HG03520 (cell line): Measurements from ENCODE around the gene PVALB.

ENCODE experiments used
- ATAC-seq: cut with Tn5 transposase; IDR thresholded peaks from one replicate; pipeline ENCODE4 v1.9.1; 2021; ENCODE audit warnings: mild to moderate bottlenecking, moderate library complexity; ENCODE audit not compliant: unreplicated experiment

Gene PVALB

DNA sequence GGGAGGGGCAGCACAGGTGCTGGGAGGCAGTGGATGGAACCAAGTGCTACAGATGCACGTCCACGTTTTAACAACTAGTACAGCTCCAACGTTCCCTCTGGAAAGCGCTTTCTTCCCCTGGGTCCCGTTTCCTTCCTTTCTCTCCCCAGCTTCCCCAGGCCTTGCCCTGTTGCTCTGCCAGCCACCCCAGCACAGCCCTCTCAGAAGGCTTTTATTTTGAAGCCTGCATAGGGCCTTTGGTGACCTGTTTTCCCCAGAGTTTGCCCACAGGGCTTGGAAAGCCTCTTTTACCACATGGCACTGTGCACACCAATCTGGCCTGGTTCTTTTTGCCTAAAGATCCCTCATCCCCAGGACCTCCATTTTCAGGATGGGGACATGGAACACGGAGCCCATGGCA is 30.1 kb upstream of the PVALB start:
- ATAC-seq = no peak

- ATAC-seq = no peak
Measured at GRCh38 chr22:36846271-36846670, 29.4 kb upstream of the PVALB start.

DNA sequence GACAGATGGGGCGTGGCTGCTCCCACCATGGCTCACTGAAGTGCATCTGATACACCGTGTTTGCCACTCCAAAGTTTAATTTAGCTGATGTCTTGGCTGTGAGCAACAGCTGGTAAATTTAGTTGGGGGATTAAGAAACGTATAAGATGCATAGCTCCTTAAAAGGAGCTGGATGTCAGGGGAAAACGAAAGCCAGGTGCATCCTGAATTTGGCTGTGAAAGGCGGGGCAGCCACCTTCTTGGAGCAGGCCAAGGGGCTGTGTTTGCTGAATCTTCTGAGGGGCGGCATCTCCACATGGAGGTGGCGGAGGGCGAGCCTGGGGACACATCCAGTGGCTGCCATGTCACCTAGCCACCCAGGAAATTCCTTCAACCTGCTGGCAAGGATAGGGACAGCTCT is 23.3 kb upstream of the PVALB start:
- ATAC-seq = no peak

DNA sequence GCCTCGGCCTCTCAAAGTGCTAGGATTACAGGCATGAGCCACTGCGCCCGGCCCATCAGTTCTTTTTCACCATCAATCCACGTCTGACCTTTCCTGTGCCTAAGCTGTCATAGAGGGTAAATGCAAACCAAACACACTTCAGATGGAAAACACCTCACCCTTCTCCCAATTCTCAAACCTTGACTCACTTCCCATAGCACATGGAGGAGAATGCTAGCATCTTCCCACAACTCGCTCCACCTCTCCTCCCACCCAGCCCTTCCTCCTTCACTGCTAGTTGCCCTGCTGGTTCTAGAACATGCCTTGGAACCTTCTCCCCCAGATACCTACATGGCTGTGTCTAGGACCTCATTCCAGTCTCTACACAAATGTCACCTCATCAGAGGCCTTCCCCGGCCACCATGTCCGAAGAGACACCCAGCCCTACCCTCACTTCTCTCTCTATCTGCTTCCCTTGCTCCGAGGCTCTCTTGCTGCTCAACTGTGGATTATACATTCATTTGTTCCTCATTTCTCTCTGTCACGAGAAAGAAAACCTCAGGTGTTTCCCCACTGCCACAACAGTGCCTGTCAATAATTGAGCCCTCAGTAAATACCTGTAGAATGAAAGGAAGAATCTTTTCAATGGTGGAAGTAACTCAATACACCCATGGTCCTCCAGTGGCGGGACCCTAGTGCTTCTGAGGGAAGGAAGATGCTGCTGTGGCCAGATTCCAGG is 22.7 kb upstream of the PVALB start:
- no peak for ATAC-seq

- no peak for ATAC-seq
Measured at GRCh38 chr22:36838119-36839030, 21.5 kb upstream of the PVALB start.

DNA sequence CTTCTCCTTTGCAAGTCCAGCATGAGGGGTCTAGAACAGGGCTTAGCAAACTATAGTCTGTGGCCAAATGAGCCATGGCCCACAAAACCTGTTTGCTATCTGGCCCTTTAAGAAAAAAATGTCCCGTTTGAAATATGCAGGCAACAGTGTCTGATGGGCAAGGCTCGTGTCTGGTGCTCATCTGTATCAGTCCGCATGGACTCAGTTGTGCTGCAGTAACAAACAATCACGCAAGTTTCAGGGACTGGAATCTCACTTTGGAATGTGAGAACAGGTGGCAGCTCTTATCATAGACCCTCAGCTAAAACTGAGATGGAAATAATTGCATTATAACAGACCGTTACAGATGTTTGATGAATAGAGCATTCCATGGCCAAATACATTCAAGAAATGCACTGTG is 19.1 kb upstream of the PVALB start:
- ATAC-seq = no peak

DNA sequence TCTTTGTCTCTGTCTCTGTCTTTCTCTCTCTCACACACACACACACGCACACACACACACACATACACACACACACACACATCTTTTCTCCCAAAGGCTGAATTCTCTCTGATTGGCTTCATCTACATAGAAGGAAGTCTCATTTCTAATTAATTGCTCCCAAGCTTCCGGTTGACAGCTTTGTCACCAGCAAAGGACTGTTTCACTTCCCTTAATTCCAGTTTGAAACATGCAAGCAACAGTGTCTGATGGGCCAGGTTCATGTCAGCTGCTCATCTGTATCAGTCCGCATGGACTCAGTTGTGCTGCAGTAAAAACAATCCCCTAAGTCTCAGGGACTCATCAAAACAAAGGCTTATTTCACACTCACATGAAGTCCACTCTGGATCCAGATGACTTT is 16.2 kb upstream of the PVALB start:
- ATAC-seq = no peak

- no peak for ATAC-seq
Measured at GRCh38 chr22:36831717-36832116, 14.9 kb upstream of the PVALB start.

- no peak for ATAC-seq
Measured at GRCh38 chr22:36831206-36831605, 14.4 kb upstream of the PVALB start.

DNA sequence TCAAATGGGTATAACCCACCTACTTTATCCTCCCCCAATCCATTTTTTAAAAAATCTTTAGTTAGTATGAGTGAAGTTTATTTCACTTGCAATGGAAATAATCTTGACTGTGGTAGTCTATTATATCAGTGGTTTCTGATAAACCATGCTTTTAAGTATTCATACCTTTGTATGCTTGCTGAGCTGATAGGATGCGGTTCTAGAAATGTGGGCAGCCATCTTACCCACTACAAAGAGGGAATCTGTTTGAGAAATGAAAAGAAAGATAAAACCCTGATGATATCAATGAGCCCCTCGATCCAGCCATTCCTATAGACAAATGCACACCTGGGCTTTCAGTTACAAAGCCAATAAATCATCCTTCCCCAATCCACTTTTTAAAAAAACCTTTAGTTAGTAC is 13.8 kb upstream of the PVALB start:
- ATAC-seq = no peak

- ATAC-seq = no peak
Measured at GRCh38 chr22:36829370-36830002, 12.7 kb upstream of the PVALB start.

- ATAC-seq = no peak
Measured at GRCh38 chr22:36828815-36829214, 12.0 kb upstream of the PVALB start.

- no peak for ATAC-seq
Measured at GRCh38 chr22:36826262-36826661, 9.4 kb upstream of the PVALB start.

DNA sequence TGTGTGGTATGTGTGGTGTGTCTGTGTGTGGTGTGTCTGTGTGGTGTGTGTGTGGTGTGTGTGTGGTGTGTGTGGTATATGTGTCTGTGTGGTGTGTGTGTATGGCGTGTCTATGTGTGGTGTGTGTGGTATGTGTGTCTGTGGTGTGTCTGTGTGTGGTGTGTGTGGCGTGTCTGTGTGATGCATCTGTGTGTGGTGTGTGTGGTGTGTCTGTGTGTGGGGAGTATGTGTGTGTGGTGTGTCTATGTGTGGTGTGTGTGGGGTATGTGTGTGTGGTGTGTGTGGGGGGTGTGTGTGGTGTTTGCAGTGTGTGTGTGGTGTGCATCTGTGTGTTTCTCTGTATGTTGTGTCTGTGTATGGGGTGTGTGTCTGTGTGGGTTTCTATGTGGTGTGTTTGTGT is 7.8 kb upstream of the PVALB start:
- ATAC-seq = no peak

- ATAC-seq = no peak
Measured at GRCh38 chr22:36823186-36823839, 6.5 kb upstream of the PVALB start.

DNA sequence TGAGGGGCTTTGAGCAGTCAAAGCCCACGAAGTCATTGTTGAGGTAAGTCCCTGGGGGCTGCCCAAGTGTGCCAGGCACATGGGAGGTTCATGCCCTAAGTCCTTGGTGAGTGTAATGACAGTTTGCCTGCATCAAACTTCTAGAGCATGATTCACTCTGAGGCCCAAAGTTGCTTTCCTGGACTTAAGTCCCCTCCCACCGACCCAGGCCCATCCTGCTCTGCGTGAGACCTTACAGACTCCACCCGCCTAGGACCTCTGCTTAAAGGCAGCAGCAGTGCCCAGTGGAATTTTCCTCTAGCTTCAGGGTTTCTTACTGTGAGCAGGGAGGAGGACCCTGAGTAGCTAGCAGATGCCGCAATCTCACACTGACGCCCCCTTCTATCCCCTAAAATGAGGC is 5.7 kb upstream of the PVALB start:
- no peak for ATAC-seq

GRCh38 chr22:36819112-36819511 is 2.3 kb upstream of the PVALB start:
- no peak for ATAC-seq

GRCh38 chr22:36818010-36818642 is 1.3 kb upstream of the PVALB start:
- ATAC-seq = no peak

GRCh38 chr22:36817525-36817848 is 652 bp upstream of the PVALB start:
- ATAC-seq = no peak

DNA sequence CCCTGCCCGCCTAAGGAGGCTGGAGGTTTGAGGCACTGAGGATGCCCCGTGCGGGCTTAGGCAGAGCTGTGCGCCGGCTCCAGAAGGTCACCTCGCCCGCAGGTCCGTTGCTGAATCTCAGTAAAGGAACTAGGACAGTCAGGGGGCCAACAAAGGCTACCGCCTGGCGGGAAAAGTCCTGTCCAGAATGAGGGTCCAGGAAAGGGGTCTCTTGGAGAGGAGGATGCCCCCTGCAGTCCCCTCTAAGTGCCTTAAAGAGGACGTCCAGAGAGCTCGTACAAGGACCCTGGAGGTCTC is 548 bp downstream of the PVALB start:
- no peak for ATAC-seq
